Ectodermal cell (in vitro differentiated cells): ENCODE results near the gene PCBP3.
"Not testable (repeated sequence)": the region's sequence is repeated elsewhere in the genome, so short reads cannot be mapped to it uniquely, and the experiment has no call there.

Source experiments
- H3K27ac ChIP-seq: 2 replicates; pipeline ENCODE4 v1.7.0; 2013; ENCODE audit warnings: mild to moderate bottlenecking, low read depth, low read length; ENCODE audit not compliant: insufficient read depth, poor library complexity, severe bottlenecking
- H3K27me3 ChIP-seq: 2 replicates; pipeline ENCODE4 v1.7.0; 2013; ENCODE audit warnings: mild to moderate bottlenecking, low read length; ENCODE audit not compliant: insufficient read depth, control insufficient read depth, poor library complexity, severe bottlenecking
- H3K36me3 ChIP-seq: one replicate; pipeline ENCODE4 v1.7.0; 2013; ENCODE audit warnings: low read length; ENCODE audit not compliant: control insufficient read depth, insufficient read depth
- H3K4me1 ChIP-seq: one replicate; pipeline ENCODE4 v1.7.0; 2013; ENCODE audit warnings: low read length; ENCODE audit not compliant: control insufficient read depth, insufficient read depth
- H3K4me3 ChIP-seq: 2 replicates; pipeline ENCODE4 v1.7.0; 2013; ENCODE audit warnings: low read depth, low read length, control low read depth; ENCODE audit not compliant: insufficient read depth
- H3K9me3 ChIP-seq: 2 replicates; pipeline ENCODE4 v1.7.0; 2013; ENCODE audit warnings: mild to moderate bottlenecking, low read length, moderate library complexity; ENCODE audit not compliant: control insufficient read depth
- WGBS, 2 experiments: methylation state at CpG; one replicate each; pipeline ENCODE4 v1.1.7; 2013; ENCODE audit warnings: missing lambda C conversion rate in 2 of 2; 5-methylcytosine and 5-hydroxymethylcytosine counted together

Gene PCBP3

GRCh38 chr21:45613396-45613795 lies 30.1 kb upstream of the PCBP3 start:
- H3K4me3 ChIP-seq = no peak overlapping the region
- no peaks in the 10 kb centered on the region for H3K36me3 ChIP-seq
- H3K4me1 ChIP-seq = peaks cover 7% of the 10 kb centered on the region
- no peak overlapping the region for H3K27ac ChIP-seq
- H3K9me3 ChIP-seq = no peaks in the 10 kb centered on the region
- WGBS, 2 experiments = 86 to 87% methylated on average over 6 of the region's 6 CpGs
- no peaks in the 10 kb centered on the region for H3K27me3 ChIP-seq

- no peaks in the 10 kb centered on the region for H3K27me3 ChIP-seq
- peaks cover 7% of the 10 kb centered on the region for H3K4me1 ChIP-seq
- WGBS, 2 experiments = 87 to 93% methylated on average over 9 of the region's 9 CpGs
- H3K9me3 ChIP-seq = no peaks in the 10 kb centered on the region
- no peak overlapping the region for H3K4me3 ChIP-seq
- no peaks in the 10 kb centered on the region for H3K36me3 ChIP-seq
- no peak overlapping the region for H3K27ac ChIP-seq
Observed at GRCh38 chr21:45613881-45614280, 29.6 kb upstream of the PCBP3 start.

DNA sequence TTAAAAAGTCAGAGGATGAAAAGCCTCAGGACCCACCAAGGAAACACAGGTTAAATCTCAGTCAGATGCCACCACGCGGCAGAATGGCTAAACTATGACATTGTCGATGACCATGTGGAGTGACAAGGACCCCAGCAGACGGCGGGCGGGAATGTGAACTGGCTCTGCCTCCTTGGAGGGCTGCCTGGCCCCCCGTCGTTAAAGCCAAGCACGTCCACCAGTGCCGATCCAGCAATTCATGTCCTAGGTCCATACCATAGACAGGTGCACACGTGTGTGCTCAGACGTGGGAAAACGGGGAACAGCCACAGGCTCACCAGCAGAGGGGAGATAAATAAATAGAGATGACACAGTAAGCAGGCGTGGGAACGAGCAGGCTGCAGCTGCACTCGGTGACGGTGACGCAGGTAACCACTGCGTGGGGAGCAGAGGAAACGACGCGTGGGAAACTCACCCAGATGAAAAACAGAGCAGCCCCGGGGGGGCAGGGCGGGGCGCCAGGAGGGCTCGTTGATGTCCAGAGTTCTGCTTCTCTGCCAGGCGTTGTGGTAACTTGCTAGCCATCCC lies 28.3 kb upstream of the PCBP3 start:
- 90 to 91% methylated on average over 27 of the region's 27 CpGs for WGBS, 2 experiments
- Histone ChIP-seq H3K27me3 (no peaks in the 10 kb centered on the region), H3K36me3 (no peaks in the 10 kb centered on the region), H3K27ac (no peak overlapping the region), H3K4me3 (no peak overlapping the region), H3K9me3 (no peaks in the 10 kb centered on the region), H3K4me1 (peaks cover 7% of the 10 kb centered on the region)

DNA sequence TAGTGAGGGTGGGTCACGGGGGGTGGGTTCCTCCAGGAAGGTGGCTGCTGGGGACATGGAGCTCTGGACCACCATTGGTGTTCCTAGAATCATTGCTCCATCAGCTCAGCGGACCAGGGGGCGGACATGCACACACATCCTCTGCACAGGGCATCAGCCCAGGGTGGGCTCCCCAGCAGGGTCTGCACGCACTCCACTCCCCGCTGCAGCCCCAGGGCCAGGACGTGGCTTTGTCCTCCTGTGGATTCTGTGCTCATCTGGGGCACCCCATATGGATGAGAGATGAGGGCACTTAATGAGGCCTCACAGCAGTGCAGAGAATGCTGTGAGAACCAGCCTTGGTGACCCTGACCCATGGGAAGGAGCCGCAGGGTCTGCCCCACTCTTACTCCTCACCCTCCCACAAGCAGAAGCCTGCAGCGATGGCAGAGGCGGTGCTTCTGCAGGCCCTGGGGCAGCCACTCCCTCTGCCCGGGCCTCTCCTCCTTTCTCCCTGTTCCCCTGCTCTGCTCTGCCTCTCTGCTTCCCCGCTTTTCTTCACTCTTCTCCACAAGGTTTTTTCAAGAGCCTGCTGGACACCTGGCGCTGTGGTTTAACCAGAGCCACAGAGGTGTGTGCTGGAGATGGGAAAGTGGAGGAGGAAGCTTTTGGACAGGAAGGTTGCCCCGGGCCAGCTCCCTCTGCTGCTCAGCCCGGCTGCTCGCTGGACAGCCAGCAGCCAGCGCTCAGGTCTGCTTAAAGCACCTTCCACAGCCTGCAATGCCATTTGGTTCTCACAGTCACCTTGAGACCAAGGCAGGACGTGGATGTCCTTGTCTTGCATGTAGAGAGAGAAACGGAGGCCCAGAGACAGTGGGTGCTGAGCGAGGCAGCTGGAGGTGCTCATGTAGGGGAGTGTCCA lies 26.3 kb upstream of the PCBP3 start:
- Histone ChIP-seq H3K27ac (no peak overlapping the region), H3K4me1 (peaks cover 7% of the 10 kb centered on the region), H3K36me3 (no peaks in the 10 kb centered on the region), H3K27me3 (no peaks in the 10 kb centered on the region), H3K9me3 (no peaks in the 10 kb centered on the region), H3K4me3 (no peak overlapping the region)
- WGBS, 2 experiments = 71 to 73% methylated on average over 19 of the region's 19 CpGs

DNA sequence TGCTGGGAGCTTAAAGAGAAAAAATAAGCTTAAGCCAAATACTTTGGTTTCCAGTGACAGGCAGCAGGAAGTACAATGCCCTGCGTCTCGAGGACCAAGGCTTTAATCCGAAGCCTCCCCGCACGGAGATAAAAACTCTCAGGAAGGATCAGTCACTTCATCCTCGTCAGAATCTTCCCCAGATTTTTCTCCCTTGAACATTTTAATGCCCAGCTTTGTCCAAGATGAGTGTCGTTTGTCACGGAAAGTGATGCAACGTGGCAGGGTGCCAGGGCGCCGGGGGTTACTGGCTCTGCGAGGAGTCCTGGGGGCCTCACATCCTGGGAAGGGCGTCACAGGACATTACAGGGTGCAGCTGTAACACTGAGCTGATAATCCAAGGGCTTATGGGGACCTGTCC lies 25.2 kb upstream of the PCBP3 start:
- no peak overlapping the region for H3K27ac ChIP-seq
- 92 to 94% methylated on average over 13 of the region's 13 CpGs for WGBS, 2 experiments
- H3K27me3 ChIP-seq = no peaks in the 10 kb centered on the region
- H3K4me3 ChIP-seq = no peak overlapping the region
- H3K9me3 ChIP-seq = no peaks in the 10 kb centered on the region
- peaks cover 7% of the 10 kb centered on the region for H3K4me1 ChIP-seq
- no peaks in the 10 kb centered on the region for H3K36me3 ChIP-seq

DNA sequence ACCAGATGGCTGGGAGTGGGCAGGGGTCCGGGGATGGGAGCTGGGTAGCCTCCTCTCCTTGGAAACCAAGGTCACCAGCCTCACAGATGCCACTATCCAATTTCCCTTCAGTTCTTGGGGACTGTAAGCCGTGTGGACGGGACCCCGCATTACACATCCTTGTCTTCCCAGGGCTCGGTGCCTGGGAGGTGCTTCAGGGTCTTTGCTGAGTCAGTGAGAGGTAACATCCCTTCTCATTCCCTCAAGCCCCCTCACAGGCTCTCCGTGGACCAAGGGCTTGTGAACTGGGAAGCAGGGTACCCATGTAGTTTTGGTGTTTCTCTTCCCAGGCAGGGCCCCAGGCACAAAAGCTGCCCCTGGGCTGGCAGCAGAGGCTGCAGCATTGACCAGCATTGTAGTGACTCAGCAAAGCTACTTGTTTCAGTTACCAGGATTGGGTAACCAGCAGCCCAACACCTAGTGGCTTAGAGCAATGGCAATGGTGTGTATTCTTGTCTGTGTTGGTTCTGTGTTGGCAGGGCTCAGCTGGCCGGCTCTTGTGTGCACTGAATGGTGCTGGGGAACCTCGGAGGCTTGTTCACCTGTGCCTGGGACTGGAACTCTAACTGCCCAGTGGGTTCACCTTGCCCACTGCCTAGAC lies 24.6 kb upstream of the PCBP3 start:
- H3K4me3 ChIP-seq = no peak overlapping the region
- no peaks in the 10 kb centered on the region for H3K27me3 ChIP-seq
- H3K36me3 ChIP-seq = no peaks in the 10 kb centered on the region
- no peak overlapping the region for H3K27ac ChIP-seq
- H3K9me3 ChIP-seq = no peaks in the 10 kb centered on the region
- 92 to 96% methylated on average over 8 of the region's 8 CpGs for WGBS, 2 experiments
- H3K4me1 ChIP-seq = peaks cover 7% of the 10 kb centered on the region

GRCh38 chr21:45620201-45620923 lies 23.2 kb upstream of the PCBP3 start:
- Histone ChIP-seq H3K27ac (no peak overlapping the region), H3K4me1 (peaks cover 7% of the 10 kb centered on the region), H3K36me3 (no peaks in the 10 kb centered on the region), H3K27me3 (no peaks in the 10 kb centered on the region), H3K4me3 (no peak overlapping the region), H3K9me3 (no peaks in the 10 kb centered on the region)
- WGBS, 2 experiments = 91 to 93% methylated on average over 12 of the region's 12 CpGs

DNA sequence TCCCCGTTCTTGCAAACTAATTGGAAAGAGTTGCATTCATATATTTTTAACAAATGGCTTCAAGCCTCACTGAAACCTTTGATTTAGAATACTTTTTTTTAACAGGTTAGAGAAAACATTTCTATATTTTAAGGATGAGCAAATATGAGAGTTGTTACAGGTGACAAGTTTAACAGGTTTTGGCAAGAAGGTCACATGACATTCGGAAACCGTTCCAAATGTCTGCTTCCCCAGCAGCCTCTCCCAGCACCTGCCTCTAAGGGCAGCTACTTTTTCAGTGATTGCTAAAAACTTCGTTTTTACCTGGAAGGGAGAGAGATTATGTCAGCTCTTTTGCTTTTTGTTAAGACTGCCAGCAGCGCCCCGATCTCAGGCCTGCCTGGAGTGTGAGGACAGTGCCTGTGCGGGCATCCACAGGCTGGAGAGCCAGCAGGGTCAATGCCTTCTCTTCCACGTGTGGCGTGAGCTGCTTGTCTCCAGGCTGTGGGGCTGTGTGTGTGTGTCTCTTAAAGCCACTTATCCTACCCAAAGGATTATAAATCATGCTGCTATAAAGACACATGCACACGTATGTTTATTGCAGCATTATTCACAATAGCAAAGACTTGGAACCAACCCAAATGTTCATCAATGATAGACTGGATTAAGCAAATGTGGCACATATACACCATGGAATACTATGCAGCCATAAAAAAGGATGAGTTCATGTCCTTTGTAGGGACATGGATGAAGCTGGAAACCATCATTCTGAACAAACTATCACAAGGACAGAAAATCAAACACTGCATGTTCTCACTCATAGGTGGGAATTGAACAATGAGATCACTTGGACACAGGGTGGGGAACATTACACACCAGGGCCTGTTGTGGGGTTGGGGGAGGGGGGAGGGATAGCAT lies 21.8 kb upstream of the PCBP3 start:
- not testable (repeated sequence) for H3K4me1 ChIP-seq, H3K27ac ChIP-seq, H3K36me3 ChIP-seq, H3K9me3 ChIP-seq, H3K4me3 ChIP-seq, H3K27me3 ChIP-seq
- WGBS, 2 experiments = 79 to 86% methylated on average over 10 of the region's 10 CpGs

DNA sequence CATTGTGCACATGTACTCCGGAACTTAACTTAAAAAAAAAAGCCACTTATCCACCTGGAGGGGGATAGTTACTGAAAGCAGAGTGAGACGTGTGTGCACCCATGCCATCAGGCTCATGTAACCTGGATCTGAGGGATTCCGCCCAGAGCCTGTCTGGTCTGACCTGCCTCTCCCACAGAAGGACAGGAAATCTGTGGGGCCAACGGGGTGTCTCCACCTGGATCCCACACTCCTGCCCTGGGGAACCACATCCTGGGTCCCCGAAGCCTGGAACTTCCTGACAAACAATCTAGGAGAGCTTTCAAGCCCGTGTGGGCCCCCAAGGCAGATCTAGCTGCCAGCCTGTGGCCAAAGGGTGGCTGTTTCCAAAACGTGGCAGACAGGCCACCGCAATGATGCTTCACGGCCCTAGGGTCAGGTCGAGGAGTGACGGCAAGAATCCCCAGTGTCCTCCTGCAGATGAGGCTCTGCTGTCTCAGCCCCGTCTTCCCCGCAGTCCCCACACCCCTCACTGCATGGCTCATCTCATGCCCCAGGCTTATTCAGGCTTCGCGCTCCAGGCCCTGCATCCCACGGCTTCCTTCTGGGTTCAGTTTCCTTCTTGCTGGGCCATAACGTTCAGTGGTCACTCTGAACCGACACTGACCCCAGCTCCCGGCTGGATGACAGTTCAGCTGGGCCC lies 21.0 kb upstream of the PCBP3 start:
- WGBS, 2 experiments = 89 to 90% methylated on average over 19 of the region's 19 CpGs
- H3K36me3 ChIP-seq = no peaks in the 10 kb centered on the region
- H3K27me3 ChIP-seq = no peaks in the 10 kb centered on the region

More for the DNA sequence above, 21.0 kb upstream of the PCBP3 start:
- Histone ChIP-seq H3K27ac (no peak overlapping the region), H3K9me3 (no peaks in the 10 kb centered on the region), H3K4me3 (no peak overlapping the region), H3K4me1 (peaks cover under 1% of the 10 kb centered on the region)
